ENCODE data around the gene ZGRF1. TPM values are rescaled to one million over a fixed set of nuclear protein-coding genes. Genes with fewer than 3 reads are reported as not detected.

Gene ZGRF1
- total RNA-seq, 6 donors from 2014 or later, result 2.6 to 9.4 (median 4.6) TPM

- no peak for TF ChIP-seq EP300 (IDR thresholded peaks at IDR 0.05)
- TF ChIP-seq, protein P1, sequence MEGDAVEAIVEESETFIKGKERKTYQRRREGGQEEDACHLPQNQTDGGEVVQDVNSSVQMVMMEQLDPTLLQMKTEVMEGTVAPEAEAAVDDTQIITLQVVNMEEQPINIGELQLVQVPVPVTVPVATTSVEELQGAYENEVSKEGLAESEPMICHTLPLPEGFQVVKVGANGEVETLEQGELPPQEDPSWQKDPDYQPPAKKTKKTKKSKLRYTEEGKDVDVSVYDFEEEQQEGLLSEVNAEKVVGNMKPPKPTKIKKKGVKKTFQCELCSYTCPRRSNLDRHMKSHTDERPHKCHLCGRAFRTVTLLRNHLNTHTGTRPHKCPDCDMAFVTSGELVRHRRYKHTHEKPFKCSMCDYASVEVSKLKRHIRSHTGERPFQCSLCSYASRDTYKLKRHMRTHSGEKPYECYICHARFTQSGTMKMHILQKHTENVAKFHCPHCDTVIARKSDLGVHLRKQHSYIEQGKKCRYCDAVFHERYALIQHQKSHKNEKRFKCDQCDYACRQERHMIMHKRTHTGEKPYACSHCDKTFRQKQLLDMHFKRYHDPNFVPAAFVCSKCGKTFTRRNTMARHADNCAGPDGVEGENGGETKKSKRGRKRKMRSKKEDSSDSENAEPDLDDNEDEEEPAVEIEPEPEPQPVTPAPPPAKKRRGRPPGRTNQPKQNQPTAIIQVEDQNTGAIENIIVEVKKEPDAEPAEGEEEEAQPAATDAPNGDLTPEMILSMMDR (IDR thresholded peaks at IDR 0.05), result no peak
- no peak for TF ChIP-seq POLR2A (IDR thresholded peaks at IDR 0.05)
- TF ChIP-seq POLR2AphosphoS5 (IDR thresholded peaks at IDR 0.05), result no peak
- no peaks in the 10 kb centered on the region for H3K4me1 ChIP-seq
- no peak overlapping the region for H3K27ac ChIP-seq
- no peak overlapping the region for H3K4me3 ChIP-seq
- ATAC-seq (ENCODE audit: low FRiP score in 2 of 2) (no peak), DNase-seq (no peak)
- no peaks in the 10 kb centered on the region for H3K27me3 ChIP-seq
- no peaks in the 10 kb centered on the region for H3K9me3 ChIP-seq
- WGBS, 2 donors, result 35 to 60% methylated on average over 2 of the region's 2 CpGs
- H3K36me3 ChIP-seq, result no peaks in the 10 kb centered on the region
Measured at GRCh38 chr4:112552668-112553067, 84.0 kb downstream of the ZGRF1 start.

DNA sequence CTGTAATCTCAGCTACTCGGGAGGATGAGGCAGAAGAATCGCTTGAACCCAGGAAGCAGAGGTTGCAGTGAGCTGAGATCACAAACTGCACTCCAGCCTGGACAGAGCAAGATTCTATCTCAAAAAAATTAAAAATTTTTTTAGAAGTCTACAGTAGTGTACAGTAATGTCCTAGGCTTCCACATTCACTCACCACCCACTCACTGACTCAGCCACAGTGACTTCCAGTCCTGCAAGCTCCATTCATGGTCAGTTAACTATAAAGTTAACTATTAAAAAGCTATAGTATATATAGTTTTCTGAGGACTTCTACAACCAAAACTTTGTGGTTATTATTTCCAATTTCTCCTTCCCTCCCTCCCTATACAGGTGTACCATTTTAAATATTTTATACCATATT lies 86.0 kb downstream of the ZGRF1 start:
- no peaks in the 10 kb centered on the region for H3K9me3 ChIP-seq
- 100% methylated on average over 2 of the region's 2 CpGs for WGBS, 2 donors
- no peak for DNase-seq
- H3K4me3 ChIP-seq, result no peak overlapping the region
- H3K27ac ChIP-seq, result no peak overlapping the region
- H3K27me3 ChIP-seq, result no peaks in the 10 kb centered on the region
- H3K4me1 ChIP-seq, result no peaks in the 10 kb centered on the region
- no peaks in the 10 kb centered on the region for H3K36me3 ChIP-seq
- no peak for ATAC-seq (ENCODE audit: low FRiP score in 2 of 2)
- TF ChIP-seq EP300 (IDR thresholded peaks at IDR 0.05) (no peak), POLR2A (IDR thresholded peaks at IDR 0.05) (no peak), POLR2AphosphoS5 (IDR thresholded peaks at IDR 0.05) (no peak)
- TF ChIP-seq, protein P1 (IDR thresholded peaks at IDR 0.05), result no peak

DNA sequence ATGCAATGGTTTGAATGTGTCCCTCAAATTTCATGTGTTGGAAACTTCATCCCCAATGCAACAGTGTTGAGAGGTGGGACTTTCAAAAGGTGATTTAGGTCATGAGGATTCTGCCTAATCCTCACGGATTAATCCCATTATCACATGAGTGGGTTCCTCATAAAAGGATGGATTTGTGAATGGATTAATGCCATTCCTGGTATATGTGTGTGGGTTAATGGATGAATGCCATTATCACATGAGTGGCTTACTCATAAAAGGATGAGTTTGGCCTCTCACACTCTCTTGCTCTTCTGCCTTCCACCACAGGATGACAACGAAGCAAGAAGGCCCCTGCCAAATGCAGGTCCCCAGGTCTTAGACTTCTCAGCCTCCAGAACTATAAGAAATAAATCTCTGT lies 90.2 kb downstream of the ZGRF1 start:
- H3K27ac ChIP-seq, result no peak overlapping the region
- 78 to 92% methylated on average over 2 of the region's 2 CpGs for WGBS, 2 donors
- ATAC-seq (ENCODE audit: low FRiP score in 2 of 2) (no peak), DNase-seq (no peak)
- no peak overlapping the region for H3K4me3 ChIP-seq
- H3K9me3 ChIP-seq, result no peaks in the 10 kb centered on the region
- TF ChIP-seq POLR2A (IDR thresholded peaks at IDR 0.05), result no peak
- TF ChIP-seq, protein P1 (IDR thresholded peaks at IDR 0.05), result no peak
- TF ChIP-seq EP300 (IDR thresholded peaks at IDR 0.05), result no peak
- TF ChIP-seq POLR2AphosphoS5 (IDR thresholded peaks at IDR 0.05), result no peak
- no peaks in the 10 kb centered on the region for H3K36me3 ChIP-seq
- H3K27me3 ChIP-seq, result no peaks in the 10 kb centered on the region
- H3K4me1 ChIP-seq, result no peaks in the 10 kb centered on the region

- ATAC-seq (ENCODE audit: low FRiP score in 2 of 2), result no peak
- TF ChIP-seq POLR2A (IDR thresholded peaks at IDR 0.05) (no peak), EP300 (IDR thresholded peaks at IDR 0.05) (no peak)
- TF ChIP-seq, protein P1 (IDR thresholded peaks at IDR 0.05), result no peak
- Histone ChIP-seq H3K27ac (no peak overlapping the region), H3K36me3 (no peaks in the 10 kb centered on the region), H3K9me3 (no peaks in the 10 kb centered on the region), H3K4me3 (no peak overlapping the region), H3K27me3 (no peaks in the 10 kb centered on the region), H3K4me1 (no peaks in the 10 kb centered on the region)
- no peak for DNase-seq
- WGBS, 2 donors, result 88 to 89% methylated on average over 3 of the region's 3 CpGs
Measured at GRCh38 chr4:112545346-112545745, 91.4 kb downstream of the ZGRF1 start.

GRCh38 chr4:112540695-112541094 lies 96.0 kb downstream of the ZGRF1 start:
- Histone ChIP-seq H3K27me3 (no peaks in the 10 kb centered on the region), H3K4me1 (no peaks in the 10 kb centered on the region), H3K27ac (no peak overlapping the region), H3K36me3 (no peaks in the 10 kb centered on the region), H3K4me3 (no peak overlapping the region), H3K9me3 (no peaks in the 10 kb centered on the region)
- no peak for ATAC-seq (ENCODE audit: low FRiP score in 2 of 2)
- TF ChIP-seq, protein P1 (IDR thresholded peaks at IDR 0.05), result no peak
- no peak for TF ChIP-seq POLR2A (IDR thresholded peaks at IDR 0.05)
- no peak for TF ChIP-seq POLR2AphosphoS5 (IDR thresholded peaks at IDR 0.05)
- TF ChIP-seq EP300 (IDR thresholded peaks at IDR 0.05), result no peak
- 83 to 94% methylated on average over 1 of the region's 1 CpG for WGBS, 2 donors
- no peak for DNase-seq

All from upper lobe of left lung (tissue), 6 donors.